ENCODE measurements around the gene NT5DC4. TPM values are rescaled to one million over a fixed set of nuclear protein-coding genes. Genes with fewer than 3 reads are reported as not detected.

Gene NT5DC4
- total RNA-seq, 1 donor from 2014 or later, result not detected

- DNase-seq (ENCODE audit: low read depth), result no peak
These were observed 61.5 kb downstream of the NT5DC4 start for GRCh38 chr2:112782234-112782799.

- no peak for DNase-seq (ENCODE audit: low read depth)
These were observed 62.4 kb downstream of the NT5DC4 start for GRCh38 chr2:112783187-112783714.

- DNase-seq (ENCODE audit: low read depth), result peak; percentile 22
These were observed 63.7 kb downstream of the NT5DC4 start, which contains the start of gene IL1A for GRCh38 chr2:112784199-112785189. IL1A (minus strand) TSS chr2:112784493; CDS start chr2:112783770, 723 bp downstream.

- no peak for DNase-seq (ENCODE audit: low read depth)
These were observed 66.5 kb downstream of the NT5DC4 start for GRCh38 chr2:112787294-112787693.

- no peak for DNase-seq (ENCODE audit: low read depth)
These were observed 67.0 kb downstream of the NT5DC4 start for GRCh38 chr2:112787729-112788393.

GRCh38 chr2:112788653-112789052, 67.8 kb downstream of the NT5DC4 start:
- DNase-seq (ENCODE audit: low read depth), result no peak

Other genes with a start within 250 kb of the NT5DC4 start
- gene TTL, start 238.9 kb upstream of the NT5DC4 start, total RNA-seq, result 49.0 and 79.6 TPM in 2 replicates
- 11.8 and 14.0 TPM in 2 replicates for gene POLR1B, start 178.6 kb upstream of the NT5DC4 start, total RNA-seq
- 20.9 and 21.6 TPM in 2 replicates for gene CHCHD5, start 136.4 kb upstream of the NT5DC4 start, total RNA-seq
- gene SLC20A1, start 75.1 kb upstream of the NT5DC4 start, total RNA-seq, result 22.9 and 36.8 TPM in 2 replicates
- 0.05 and 2.0 TPM in 2 replicates for gene CKAP2L, start 43.6 kb downstream of the NT5DC4 start, total RNA-seq
- not detected in 2 replicates for gene IL1A, start 63.5 kb downstream of the NT5DC4 start, total RNA-seq
- not detected in 2 replicates for gene IL1B, start 115.8 kb downstream of the NT5DC4 start, total RNA-seq
- not detected in 2 replicates for gene IL37, start 190.1 kb downstream of the NT5DC4 start, total RNA-seq